H4 (cell line): ENCODE measurements around the gene KIAA0930. TPM values are rescaled to one million over a fixed set of nuclear protein-coding genes. Genes with fewer than 3 reads are reported as not detected.

ENCODE experiments used
- DNase-seq: peaks from one replicate; pipeline ENCODE4 v3.0.0-alpha.2; 2015; ENCODE audit warnings: low spot score
- total RNA-seq: library from RNA; depleted of rRNA; stranded (reverse); fragments of >200 nt; shearing (Covaris generic); gene quantifications from 2 replicates; pipeline ENCODE4 v1.2.3, GENCODE V29; 2014

KIAA0930 gene
- total RNA-seq, 1 experiment from 2014 or later: 76.7 TPM

- DNase-seq: no peak
These were observed 24.3 kb downstream of the KIAA0930 start for GRCh38 chr22:45216133-45217003.

GRCh38 chr22:45212992-45213751, 27.5 kb downstream of the KIAA0930 start:
- DNase-seq: no peak

- DNase-seq: peak; percentile 90
These were observed 28.4 kb downstream of the KIAA0930 start for GRCh38 chr22:45212306-45212709.

GRCh38 chr22:45211848-45212247, 28.8 kb downstream of the KIAA0930 start:
- no peak for DNase-seq

- DNase-seq: no peak
These were observed 29.3 kb downstream of the KIAA0930 start for GRCh38 chr22:45211435-45211834.

- DNase-seq: no peak
These were observed 29.7 kb downstream of the KIAA0930 start for GRCh38 chr22:45210991-45211390.

GRCh38 chr22:45210577-45210976, 30.1 kb downstream of the KIAA0930 start:
- DNase-seq: no peak

- no peak for DNase-seq
These were observed 30.5 kb downstream of the KIAA0930 start for GRCh38 chr22:45210174-45210573.

- DNase-seq: peak; percentile 58
These were observed 31.5 kb downstream of the KIAA0930 start for GRCh38 chr22:45208993-45209838.

GRCh38 chr22:45208696-45208992, 32.0 kb downstream of the KIAA0930 start:
- DNase-seq: no peak

- no peak for DNase-seq
These were observed 32.6 kb downstream of the KIAA0930 start for GRCh38 chr22:45207981-45208664.

- DNase-seq: no peak
These were observed 33.2 kb downstream of the KIAA0930 start for GRCh38 chr22:45207533-45207932.

GRCh38 chr22:45206233-45206632, 34.5 kb downstream of the KIAA0930 start:
- DNase-seq: no peak

- DNase-seq: no peak
These were observed 35.3 kb downstream of the KIAA0930 start for GRCh38 chr22:45205276-45205925.

GRCh38 chr22:45204819-45205218, 35.9 kb downstream of the KIAA0930 start:
- DNase-seq: no peak

GRCh38 chr22:45204241-45204640, 36.5 kb downstream of the KIAA0930 start:
- DNase-seq: no peak

- DNase-seq: no peak
These were observed 37.3 kb downstream of the KIAA0930 start for GRCh38 chr22:45203150-45203951.

GRCh38 chr22:45202333-45203149, 38.2 kb downstream of the KIAA0930 start:
- peak; percentile 87 for DNase-seq

GRCh38 chr22:45201678-45202332, 38.9 kb downstream of the KIAA0930 start:
- DNase-seq: peak; percentile 98
